HCT116 (cell line): Measurements from ENCODE around the gene RSRC1.

ENCODE experiments used
- ATF3 ChIP-seq: IDR thresholded peaks from 2 replicates; pipeline ENCODE4 v1.6.1; 2012
- CTCF ChIP-seq, 3 experiments: fragments of 200-600 bp in 1 of 3; sonication (generic) in 1 of 3; IDR thresholded peaks in 2 of 3; conservative IDR thresholded peaks in 1 of 3; 2 replicates each; pipeline ENCODE4 v1.5.1; 2012 to 2017; ENCODE audit warnings: low read depth in 2 of 3, low read length in 2 of 3, antibody characterized with exemption in 1 of 3, borderline replicate concordance in 1 of 3, control low read depth in 1 of 3, mild to moderate bottlenecking in 1 of 3, mixed read lengths in 1 of 3, mixed run types in 1 of 3, moderate library complexity in 1 of 3; ENCODE audit not compliant: insufficient read depth in 1 of 3
- ELF1 ChIP-seq: IDR thresholded peaks from 2 replicates; pipeline ENCODE4 v1.6.1; 2012; ENCODE audit warnings: low read depth, borderline replicate concordance
- EZH2 ChIP-seq: fragments of 200-600 bp; sonication (generic); IDR thresholded peaks from 2 replicates; pipeline ENCODE4 v1.6.1; 2017; ENCODE audit warnings: antibody characterized with exemption, mixed run types
- EZH2phosphoT487 ChIP-seq: fragments of 200-600 bp; IDR thresholded peaks from 2 replicates; pipeline ENCODE4 v1.6.1; 2018; ENCODE audit warnings: antibody characterized with exemption, borderline replicate concordance
- FOSL1 ChIP-seq: IDR thresholded peaks from 2 replicates; pipeline ENCODE4 v1.6.1; 2012; ENCODE audit warnings: low read depth
- RAD21 ChIP-seq: IDR thresholded peaks from 2 replicates; pipeline ENCODE4 v1.6.1; 2012; ENCODE audit warnings: low read depth, mild to moderate bottlenecking
- SP1 ChIP-seq: IDR thresholded peaks from 2 replicates; pipeline ENCODE4 v1.6.1; 2012; ENCODE audit warnings: low read depth
- YY1 ChIP-seq: IDR thresholded peaks from 2 replicates; pipeline ENCODE4 v1.6.1; 2011; ENCODE audit warnings: low read length, low read depth, moderate library complexity, mild to moderate bottlenecking; ENCODE audit not compliant: insufficient replicate concordance; ENCODE audit errors: extremely low read depth

GRCh38 chr3:158535918-158536317 is 426.0 kb downstream of the RSRC1 start:
- TF ChIP-seq ELF1 (no peak), YY1 (no peak), CTCF (IDR thresholded peaks at IDR 0.05 in 2 of 3, conservative IDR thresholded peaks at IDR 0.05 in 1 of 3; ENCODE audit: borderline replicate concordance in 1 of 3, insufficient read depth in 1 of 3, low read depth in 2 of 3, low read length in 2 of 3) (no peak), SP1 (no peak), FOSL1 (no peak), RAD21 (no peak), EZH2 (no peak), ATF3 (no peak), EZH2phosphoT487 (no peak)
